ENCODE measurements around the gene NPC2.
"Not testable (repeated sequence)": the region's sequence is repeated elsewhere in the genome, so short reads cannot be mapped to it uniquely, and the experiment has no call there.

The NPC2 gene

GRCh38 chr14:74492776-74493342 is at the start of gene NPC2:
NPC2 (minus strand) TSS chr14:74493305; CDS start chr14:74493274, 31 bp downstream.
- H3K9me3 Mint-ChIP-seq = no peaks in the 10 kb centered on the region
- no peak for TF ChIP-seq CTCF (IDR thresholded peaks at IDR 0.05; ENCODE audit: unreplicated experiment in 3 of 3)
- H3K4me3 Mint-ChIP-seq = no peak within 1 kb of the TSS
- H3K4me1 Mint-ChIP-seq = peaks cover 18% of the 10 kb centered on the region
- H3K36me3 Mint-ChIP-seq (ENCODE audit: low read depth) = no peaks in the 10 kb centered on the region
- no peaks in the 10 kb centered on the region for H3K27me3 Mint-ChIP-seq (ENCODE audit: low read depth)
- peak within 1 kb of the TSS in 2 of 3 experiments; percentile 43 to 84 for H3K27ac Mint-ChIP-seq

DNA sequence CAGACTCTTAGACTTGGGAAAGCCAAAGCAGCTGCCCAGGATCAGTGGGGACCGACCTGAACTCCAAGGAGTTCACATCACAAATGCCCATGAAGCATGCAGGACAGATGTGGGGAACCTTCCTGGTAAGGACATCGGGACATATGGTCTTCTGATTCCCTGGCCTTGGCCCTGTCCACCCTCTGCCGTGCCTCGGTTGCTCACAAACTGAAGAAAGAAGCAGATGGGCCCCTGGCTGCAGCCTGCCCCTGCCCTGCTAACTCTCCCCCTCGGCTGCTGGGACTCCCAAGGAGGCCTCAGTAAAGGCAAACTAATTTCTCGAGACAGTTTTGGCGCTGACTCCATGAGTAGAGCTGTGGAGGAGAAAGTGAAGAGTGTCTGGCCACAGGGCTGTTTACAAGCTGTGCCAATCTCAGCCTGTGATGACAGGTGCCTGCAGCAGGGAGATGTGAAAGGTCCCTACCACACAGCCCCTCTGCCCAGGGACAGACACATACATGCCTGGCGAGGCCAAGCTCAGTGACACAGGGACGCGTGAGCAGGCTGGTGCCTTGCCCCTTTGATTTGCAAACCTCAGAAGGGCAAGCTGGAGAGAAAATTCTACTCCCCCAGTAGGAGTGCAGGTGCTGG is 49.1 kb upstream of the NPC2 start:
- Mint-ChIP-seq H3K4me1 (peaks cover 10% of the 10 kb centered on the region), H3K36me3 (ENCODE audit: low read depth) (no peaks in the 10 kb centered on the region), H3K27ac (no peak overlapping the region), H3K4me3 (no peak overlapping the region), H3K9me3 (no peaks in the 10 kb centered on the region), H3K27me3 (ENCODE audit: low read depth) (peaks cover 5% of the 10 kb centered on the region)
- no peak for TF ChIP-seq CTCF (IDR thresholded peaks at IDR 0.05; ENCODE audit: unreplicated experiment in 3 of 3)

DNA sequence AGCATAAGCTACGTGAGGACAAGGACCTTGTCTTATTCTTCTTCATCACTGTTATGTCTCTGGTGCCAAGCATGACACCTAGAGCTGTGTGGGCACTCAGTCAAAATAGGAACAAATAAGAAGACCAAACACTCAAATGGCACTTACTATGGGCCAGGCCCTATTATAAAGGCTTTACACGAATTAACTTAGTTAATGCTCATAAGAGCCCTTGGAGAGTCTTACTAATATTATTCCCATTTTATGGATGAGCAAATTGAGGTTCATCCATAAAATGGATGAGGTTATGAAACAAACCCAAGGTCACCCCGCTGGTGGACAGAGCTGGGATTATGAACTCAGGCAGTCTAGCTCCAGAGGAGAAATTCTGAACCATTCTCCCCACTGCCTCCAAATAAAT is 48.1 kb upstream of the NPC2 start:
- no peak for TF ChIP-seq CTCF (IDR thresholded peaks at IDR 0.05; ENCODE audit: unreplicated experiment in 3 of 3)
- H3K9me3 Mint-ChIP-seq = no peaks in the 10 kb centered on the region
- H3K4me3 Mint-ChIP-seq = no peak overlapping the region
- H3K4me1 Mint-ChIP-seq = peaks cover 6% of the 10 kb centered on the region
- H3K36me3 Mint-ChIP-seq (ENCODE audit: low read depth) = no peaks in the 10 kb centered on the region
- H3K27ac Mint-ChIP-seq = no peak overlapping the region
- H3K27me3 Mint-ChIP-seq (ENCODE audit: low read depth) = peaks cover 5% of the 10 kb centered on the region

GRCh38 chr14:74539503-74539902 is 46.4 kb upstream of the NPC2 start:
- Mint-ChIP-seq H3K27ac (no peak overlapping the region), H3K9me3 (no peaks in the 10 kb centered on the region), H3K4me1 (peaks cover 3% of the 10 kb centered on the region), H3K36me3 (ENCODE audit: low read depth) (no peaks in the 10 kb centered on the region), H3K27me3 (ENCODE audit: low read depth) (peaks cover 4% of the 10 kb centered on the region), H3K4me3 (no peak overlapping the region)
- TF ChIP-seq CTCF (IDR thresholded peaks at IDR 0.05; ENCODE audit: unreplicated experiment in 3 of 3) = no peak

- H3K4me1 Mint-ChIP-seq = peaks cover 3% of the 10 kb centered on the region
- H3K4me3 Mint-ChIP-seq = no peak overlapping the region
- H3K27ac Mint-ChIP-seq = peak overlapping the region in 1 of 3 experiments; percentile 23
- no peaks in the 10 kb centered on the region for H3K9me3 Mint-ChIP-seq
- TF ChIP-seq CTCF (IDR thresholded peaks at IDR 0.05; ENCODE audit: unreplicated experiment in 3 of 3) = no peak
- H3K36me3 Mint-ChIP-seq (ENCODE audit: low read depth) = no peaks in the 10 kb centered on the region
- H3K27me3 Mint-ChIP-seq (ENCODE audit: low read depth) = no peaks in the 10 kb centered on the region
Measured at GRCh38 chr14:74538411-74539391, 45.6 kb upstream of the NPC2 start.

GRCh38 chr14:74536336-74536735 is 43.2 kb upstream of the NPC2 start:
- not testable (repeated sequence) for H3K4me3 Mint-ChIP-seq; H3K4me1 Mint-ChIP-seq; H3K9me3 Mint-ChIP-seq; H3K27ac Mint-ChIP-seq; H3K27me3 Mint-ChIP-seq (ENCODE audit: low read depth); H3K36me3 Mint-ChIP-seq (ENCODE audit: low read depth)
